ENCODE measurements around the gene PDSS1.

DNA sequence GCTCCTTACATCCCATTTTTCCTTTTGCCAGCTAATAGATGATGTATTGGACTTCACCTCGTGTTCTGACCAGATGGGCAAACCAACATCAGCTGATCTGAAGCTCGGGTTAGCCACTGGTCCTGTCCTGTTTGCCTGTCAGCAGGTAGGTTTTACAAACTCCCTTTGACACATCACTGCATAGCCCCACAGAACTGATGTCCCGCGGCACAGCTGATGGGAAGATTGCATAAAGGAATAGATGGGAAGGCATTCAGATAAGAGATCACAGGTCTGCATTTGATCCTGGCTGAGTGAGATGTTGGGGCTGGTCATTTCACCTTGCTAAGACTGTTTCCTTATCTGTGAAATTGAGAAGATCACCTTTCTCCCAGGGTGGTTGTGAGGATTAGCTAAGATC lies 37.9 kb downstream of the PDSS1 start:
- TF ChIP-seq, protein P1, sequence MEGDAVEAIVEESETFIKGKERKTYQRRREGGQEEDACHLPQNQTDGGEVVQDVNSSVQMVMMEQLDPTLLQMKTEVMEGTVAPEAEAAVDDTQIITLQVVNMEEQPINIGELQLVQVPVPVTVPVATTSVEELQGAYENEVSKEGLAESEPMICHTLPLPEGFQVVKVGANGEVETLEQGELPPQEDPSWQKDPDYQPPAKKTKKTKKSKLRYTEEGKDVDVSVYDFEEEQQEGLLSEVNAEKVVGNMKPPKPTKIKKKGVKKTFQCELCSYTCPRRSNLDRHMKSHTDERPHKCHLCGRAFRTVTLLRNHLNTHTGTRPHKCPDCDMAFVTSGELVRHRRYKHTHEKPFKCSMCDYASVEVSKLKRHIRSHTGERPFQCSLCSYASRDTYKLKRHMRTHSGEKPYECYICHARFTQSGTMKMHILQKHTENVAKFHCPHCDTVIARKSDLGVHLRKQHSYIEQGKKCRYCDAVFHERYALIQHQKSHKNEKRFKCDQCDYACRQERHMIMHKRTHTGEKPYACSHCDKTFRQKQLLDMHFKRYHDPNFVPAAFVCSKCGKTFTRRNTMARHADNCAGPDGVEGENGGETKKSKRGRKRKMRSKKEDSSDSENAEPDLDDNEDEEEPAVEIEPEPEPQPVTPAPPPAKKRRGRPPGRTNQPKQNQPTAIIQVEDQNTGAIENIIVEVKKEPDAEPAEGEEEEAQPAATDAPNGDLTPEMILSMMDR (IDR thresholded peaks at IDR 0.05 in 8 of 11, conservative IDR thresholded peaks at IDR 0.05 in 3 of 11), result no peak
- TF ChIP-seq POLR2AphosphoS5 (IDR thresholded peaks at IDR 0.05), result no peak

Measured in spleen (tissue), 7 donors.